Kidney tubule cell (primary cell): Measurements from ENCODE around the gene CAPRIN1.

ENCODE experiments used
- DNase-seq: peaks from one replicate; pipeline ENCODE4 v3.0.0-alpha.2; 2018; ENCODE audit warnings: low spot score

Gene CAPRIN1

DNA sequence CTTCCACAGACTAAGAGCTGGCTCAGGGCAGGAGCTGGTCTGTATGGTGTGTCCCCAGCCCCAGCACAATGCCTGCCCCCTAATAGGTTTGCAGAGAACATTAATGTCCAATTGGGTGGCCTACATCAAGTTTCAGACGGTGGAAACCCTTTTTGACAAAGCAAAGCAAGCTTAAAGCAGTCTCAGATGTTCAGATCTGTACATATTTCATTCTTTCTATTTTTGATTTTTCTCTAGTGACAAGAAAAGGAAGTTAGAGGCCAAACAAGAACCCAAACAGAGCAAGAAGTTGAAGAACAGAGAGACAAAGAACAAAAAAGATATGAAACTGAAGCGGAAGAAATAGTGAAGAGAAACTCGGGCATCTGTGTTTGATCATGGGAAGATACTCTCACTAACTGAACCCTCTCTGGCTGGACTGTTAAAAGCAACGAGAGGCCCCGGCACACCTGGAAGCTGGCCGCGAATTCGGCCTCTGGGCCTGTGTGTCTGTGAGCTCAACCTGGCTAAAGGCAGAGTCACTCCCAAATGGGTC, 94.4 kb downstream of the CAPRIN1 start:
- DNase-seq: no peak

GRCh38 chr11:34146411-34146810, 94.9 kb downstream of the CAPRIN1 start:
- DNase-seq: no peak

- no peak for DNase-seq
These were observed 95.3 kb downstream of the CAPRIN1 start for GRCh38 chr11:34146866-34147265.

DNA sequence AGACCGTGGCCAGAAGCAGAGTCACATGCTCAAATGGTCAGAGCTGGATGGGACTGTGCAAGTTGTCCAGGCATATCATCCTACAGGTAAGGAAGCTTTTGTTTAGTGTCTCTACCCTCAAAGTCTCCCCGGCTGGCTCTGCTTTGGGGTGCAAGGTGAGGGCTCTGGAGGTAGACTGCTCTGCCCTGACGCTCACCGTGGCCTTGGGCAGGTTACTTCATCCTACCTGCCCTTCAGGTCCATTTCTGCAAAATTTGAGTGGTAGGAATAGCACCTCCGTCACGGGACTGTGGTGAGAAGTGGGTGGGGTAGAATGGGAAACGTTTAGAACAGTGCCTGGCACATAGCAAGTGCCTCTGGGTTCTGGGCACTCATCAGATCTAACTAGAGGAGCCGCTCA, 96.0 kb downstream of the CAPRIN1 start:
- no peak for DNase-seq

DNA sequence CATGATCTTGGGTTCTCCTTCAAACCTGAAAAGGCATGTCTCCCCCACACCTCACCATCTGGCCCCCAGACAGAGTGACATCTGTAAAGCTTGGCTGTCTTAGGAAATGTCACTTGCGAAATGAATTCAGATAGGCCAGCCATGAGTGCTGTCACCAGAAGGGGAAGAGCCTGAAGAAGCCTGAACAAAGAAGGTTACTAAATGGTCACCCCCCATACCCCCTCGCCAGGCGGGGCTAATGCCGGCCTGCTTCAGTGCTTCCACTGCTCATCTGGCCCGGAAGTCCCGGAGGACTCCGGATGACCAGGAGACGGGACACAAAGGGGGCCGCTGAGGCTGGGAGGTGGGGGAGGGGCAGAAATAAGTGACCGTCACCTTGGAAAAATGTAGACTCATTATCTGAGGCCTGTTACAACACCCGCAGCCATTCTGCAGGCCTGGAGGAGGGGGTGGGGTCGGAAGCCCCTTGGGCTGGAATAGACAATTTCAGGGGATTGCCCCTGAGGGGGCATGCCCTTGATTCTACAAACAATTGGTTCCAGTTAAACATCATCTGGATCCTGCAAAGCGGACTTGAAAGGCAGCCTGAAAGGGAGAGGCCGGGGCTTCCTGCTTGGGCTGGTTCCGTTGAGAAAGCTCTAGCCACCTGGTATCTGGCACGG, 97.1 kb downstream of the CAPRIN1 start:
- no peak for DNase-seq

DNA sequence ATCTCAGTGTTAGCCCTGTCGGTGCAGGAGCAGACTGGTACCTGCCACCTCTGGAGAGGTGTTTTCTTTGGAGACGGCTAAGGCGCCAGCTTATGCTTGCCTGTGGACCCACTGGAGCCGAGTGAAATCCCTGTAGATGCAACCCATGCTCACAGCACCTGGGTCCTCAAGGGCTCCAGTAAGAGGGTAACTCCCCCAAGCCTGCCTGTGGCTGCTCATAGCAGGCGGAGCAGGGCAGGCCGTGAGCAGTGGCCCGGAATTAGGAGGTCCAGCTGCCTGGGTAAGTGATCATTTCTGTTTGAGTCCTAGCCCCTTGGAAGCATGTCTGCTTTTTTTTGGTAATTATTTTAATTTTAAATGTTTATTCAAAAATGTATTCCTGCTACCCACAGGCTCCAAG, 97.7 kb downstream of the CAPRIN1 start:
- DNase-seq: no peak

GRCh38 chr11:34149786-34150185, 98.3 kb downstream of the CAPRIN1 start:
- peak; percentile 35 for DNase-seq

DNA sequence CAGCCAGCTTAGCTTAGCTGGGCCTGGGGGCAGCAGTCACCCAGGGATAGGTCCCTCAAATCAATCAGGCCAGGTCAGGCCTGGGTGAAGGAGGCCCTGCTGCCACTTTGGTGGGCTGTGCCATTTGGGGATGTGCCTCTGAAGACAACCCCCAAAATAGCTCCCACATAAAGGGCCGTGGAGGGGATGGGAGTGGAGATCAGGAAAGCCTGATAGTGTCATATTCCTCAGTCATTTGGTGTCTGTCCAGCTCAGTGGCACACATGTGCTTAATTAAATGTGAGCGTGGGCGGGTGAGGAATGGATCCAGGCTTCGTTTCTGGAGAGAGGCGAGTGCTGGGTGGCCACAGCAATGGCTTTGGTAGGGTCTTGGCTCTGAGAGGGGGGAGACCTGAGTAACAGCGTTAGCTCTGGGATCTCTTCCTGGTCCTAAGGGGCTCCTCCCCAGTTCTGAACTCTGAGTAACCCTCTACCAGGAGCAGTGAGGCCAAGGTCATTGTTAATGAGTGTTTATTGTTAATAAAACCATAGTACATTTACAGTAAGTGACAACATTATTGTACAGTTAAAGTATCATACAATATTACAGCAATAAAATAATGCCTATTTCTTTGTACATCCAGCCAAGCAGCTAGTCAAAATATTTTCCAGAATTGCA, 99.1 kb downstream of the CAPRIN1 start:
- no peak for DNase-seq
